Bone marrow (tissue), 2 donors: ENCODE measurements around the gene CD93.

Experiments used
- DNase-seq, 2 donors: peaks; one replicate each; lab custom pipeline; 2025; lab: John Stamatoyannopoulos, UW

CD93 gene

GRCh38 chr20:23082846-23083552 is 3.1 kb downstream of the CD93 start:
- DNase-seq = no peak

- DNase-seq = no peak
Measured at GRCh38 chr20:23081263-23081819, 4.8 kb downstream of the CD93 start.

DNA sequence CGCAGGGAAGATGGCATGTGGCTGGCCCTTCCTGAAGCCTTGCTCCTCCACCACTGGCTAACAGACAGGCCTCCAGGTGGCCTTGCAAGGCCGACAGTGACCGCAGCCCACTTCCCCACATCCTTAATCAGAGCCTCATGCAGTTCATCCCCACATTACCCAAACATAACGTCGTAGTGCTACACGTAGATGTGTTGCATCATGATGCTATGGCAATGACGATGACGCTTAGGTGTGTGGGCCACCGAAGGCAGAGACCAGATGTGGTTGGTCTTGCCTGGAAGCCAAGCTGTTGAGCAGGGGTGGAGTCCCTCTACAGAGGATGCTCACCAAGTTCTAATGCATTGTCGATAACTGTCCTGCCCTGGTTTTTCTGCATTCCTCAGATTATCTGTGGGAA is 5.6 kb downstream of the CD93 start:
- no peak for DNase-seq

- no peak for DNase-seq
Measured at GRCh38 chr20:23079926-23080325, 6.2 kb downstream of the CD93 start.

- DNase-seq = no peak
Measured at GRCh38 chr20:23079016-23079351, 7.1 kb downstream of the CD93 start.

GRCh38 chr20:23078351-23079015 is 7.6 kb downstream of the CD93 start:
- no peak for DNase-seq

DNA sequence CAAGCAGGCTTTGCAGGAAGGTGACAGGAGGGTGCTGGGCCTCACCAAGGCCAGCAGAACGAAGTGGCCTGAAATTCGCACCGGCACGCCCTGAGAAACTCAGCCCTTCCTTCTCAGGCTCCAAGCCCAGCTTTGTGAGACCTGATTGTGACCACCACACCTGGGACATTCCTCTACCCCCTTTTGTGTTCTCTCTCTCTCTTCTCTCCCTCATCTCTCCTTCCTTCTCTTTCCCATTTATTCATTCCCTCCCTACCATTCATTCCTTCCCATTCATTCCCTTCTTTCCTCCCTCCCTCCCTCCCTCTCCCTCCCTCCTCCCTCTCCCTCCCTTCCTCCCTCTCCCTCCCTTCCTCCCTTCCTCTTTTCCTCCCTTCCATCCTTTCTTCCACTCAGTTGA is 8.8 kb downstream of the CD93 start:
- DNase-seq = no peak

DNA sequence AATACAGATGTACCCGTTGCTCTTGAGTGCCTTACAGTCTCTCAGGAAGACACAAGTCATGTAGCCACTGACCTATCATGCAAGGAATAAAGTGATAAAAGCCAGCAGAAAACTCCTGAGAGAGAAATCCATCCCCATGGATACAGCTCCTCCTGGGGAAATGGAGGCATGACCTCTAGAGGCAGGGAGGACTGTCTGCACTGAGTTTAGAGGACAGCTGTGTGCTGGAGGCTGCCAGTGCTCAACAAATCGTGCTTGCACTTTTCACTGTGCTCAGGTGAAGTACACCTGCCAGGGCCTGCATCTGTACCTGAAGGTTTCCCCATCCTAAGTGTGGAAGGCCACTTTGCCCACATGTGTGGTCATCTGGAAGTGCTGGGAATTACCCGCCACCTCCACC is 12.1 kb downstream of the CD93 start:
- DNase-seq = no peak

DNA sequence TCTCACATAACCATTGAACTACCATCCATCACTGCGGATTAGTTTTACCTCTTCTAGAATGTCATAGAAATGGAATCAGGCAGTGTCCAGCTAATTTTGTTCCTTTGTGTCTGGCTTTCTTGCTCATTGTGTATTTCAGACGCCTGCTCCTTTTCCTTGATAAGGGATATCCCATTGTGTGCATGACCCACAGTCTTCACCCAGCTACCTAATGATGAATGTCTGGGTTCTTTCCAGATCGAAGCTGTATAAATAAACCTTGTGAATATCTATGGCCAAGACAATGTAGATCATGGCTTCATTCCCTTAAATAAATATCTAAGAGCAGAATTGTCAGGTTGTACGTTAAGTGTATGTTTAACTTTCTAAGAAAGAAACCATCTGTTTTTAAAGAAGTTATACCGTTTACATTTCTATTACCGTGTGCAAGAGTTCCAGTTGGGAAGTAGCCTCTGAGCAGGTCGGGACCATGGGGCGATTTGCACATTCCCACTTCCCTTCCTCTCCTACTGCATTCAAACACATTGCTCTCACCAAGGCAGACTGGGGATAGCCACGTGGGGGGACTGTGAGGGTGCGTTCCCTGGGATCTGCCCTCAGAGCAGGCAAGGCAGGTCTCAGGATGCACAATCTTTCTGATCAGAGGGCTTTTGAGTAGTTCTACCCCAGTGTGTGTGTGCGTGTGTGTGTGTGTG is 13.1 kb downstream of the CD93 start:
- DNase-seq = no peak

- no peak for DNase-seq
Measured at GRCh38 chr20:23071996-23072395, 14.1 kb downstream of the CD93 start.

GRCh38 chr20:23071398-23071797 is 14.7 kb downstream of the CD93 start:
- DNase-seq = no peak

DNA sequence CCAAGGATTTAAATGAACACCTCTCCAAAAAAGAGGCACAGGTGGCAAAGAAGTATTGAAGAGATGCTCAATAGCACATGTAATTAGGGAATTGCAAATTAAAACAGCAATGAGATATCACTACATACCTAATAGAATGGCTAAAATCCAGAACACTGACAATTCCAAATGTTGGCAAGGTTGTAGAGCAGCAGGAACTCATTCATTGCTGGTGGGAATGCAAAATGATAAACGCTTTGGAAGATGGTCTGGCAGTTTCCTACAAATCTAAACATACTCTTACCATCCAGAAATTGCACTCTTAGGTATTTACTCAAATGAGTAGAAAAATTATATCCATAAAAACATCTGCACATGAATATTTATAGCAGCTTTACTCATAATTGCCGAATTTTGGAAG is 17.0 kb downstream of the CD93 start:
- DNase-seq = no peak

DNA sequence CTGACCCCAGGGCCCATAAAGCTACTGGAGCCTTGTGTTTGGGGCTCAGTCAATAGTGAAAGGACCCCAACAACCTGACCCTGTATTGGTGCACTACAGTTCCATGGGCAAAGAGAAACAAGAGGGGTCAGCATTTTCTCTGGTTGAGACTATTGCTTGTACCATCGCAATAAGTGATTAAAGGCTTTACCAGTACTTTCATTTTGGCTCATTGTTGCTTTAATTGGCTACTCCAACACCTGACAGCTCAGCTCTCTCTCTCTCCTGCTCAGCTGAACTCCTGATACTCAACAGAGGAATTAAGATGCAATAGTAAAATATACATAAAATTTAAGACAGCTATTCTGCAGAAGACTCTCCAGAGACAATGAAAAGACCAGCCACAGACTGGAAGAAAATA is 17.8 kb downstream of the CD93 start:
- no peak for DNase-seq

DNA sequence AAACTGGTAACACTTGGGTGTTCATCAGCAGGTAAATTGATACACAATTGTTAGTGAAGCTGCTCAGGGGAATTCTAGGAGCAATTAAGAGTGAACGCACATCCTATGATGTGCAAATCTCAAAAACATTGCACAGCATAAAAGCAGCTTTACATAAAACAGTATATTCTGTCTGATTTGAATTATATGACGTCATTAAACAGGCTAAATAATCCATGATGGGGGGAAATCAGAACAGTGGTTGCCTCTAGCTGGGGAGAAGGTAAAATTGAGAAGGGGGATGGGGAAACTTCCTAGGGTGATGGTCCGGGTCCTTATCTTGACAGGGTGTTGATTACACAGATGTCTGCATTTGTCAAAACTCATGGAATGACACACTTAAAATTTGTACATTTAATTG is 19.4 kb downstream of the CD93 start:
- DNase-seq = no peak

DNA sequence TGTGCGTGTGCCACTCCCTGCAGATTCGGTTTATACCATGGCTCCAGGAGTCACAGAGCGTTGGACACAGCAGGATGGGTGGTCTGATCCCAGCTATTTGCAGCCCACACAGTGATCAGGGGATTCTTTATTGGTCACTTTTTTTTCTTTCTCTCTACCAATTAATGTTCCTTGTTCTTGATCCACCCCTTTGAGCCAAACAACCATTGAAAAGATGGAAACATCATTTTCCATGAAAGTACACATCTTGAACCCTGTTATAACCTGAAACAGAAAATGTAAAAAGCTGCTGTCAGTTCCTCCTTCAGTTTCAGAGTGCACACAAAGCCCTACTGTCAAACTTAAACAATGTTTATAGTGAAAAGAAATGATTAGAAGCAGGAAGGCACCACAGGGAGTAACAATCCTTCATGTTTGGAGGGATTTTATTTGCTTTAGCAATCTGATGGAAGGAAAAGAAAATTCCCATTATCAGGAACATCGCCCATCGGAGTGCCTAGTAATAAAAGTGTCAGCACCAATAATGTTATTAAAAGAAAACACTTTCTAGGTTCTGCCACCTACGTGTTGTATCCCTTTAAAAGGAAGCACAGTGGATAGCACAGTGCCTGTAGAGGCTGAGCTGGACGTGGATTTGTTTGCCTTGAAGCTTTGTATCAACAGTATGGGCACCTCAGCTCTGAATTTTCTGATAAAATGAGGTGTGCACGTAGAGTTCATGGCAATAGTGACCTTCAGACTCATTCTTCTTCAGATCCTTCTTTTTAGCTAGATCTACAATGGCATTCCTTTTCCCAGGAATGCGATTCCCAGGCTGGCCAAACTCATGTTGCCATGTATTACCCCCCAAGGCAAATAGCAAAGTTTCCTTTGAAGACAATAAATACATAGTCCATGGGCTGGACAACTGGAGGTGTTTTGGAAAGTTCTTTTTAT is 20.6 kb downstream of the CD93 start:
- no peak for DNase-seq

DNA sequence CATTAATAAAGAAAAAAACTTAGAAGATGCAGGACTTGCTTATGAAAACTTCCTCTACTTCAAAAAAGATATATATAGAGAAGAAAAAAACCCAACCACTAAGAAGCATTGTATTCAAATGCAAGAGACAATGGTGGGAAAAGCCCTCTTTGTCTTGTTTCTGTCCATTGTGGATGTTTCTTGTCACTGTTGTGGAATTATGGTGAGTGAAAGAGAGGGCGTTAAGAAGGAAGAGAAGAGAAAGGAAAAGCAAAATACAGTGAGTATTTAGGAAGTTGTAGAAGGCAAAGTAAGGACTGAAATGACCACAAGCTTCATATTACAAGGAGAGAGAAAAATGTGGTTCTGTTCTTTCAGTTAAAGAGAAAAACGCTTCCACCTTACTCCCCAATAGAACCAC is 22.5 kb downstream of the CD93 start:
- DNase-seq = no peak

- DNase-seq = no peak
Measured at GRCh38 chr20:23063168-23063567, 23.0 kb downstream of the CD93 start.

- DNase-seq = no peak
Measured at GRCh38 chr20:23062632-23063031, 23.5 kb downstream of the CD93 start.

- DNase-seq = peak in 1 of 2 donors; percentile 46
Measured at GRCh38 chr20:23061734-23062561, 24.2 kb downstream of the CD93 start.

GRCh38 chr20:23061262-23061661 is 24.9 kb downstream of the CD93 start:
- no peak for DNase-seq

DNA sequence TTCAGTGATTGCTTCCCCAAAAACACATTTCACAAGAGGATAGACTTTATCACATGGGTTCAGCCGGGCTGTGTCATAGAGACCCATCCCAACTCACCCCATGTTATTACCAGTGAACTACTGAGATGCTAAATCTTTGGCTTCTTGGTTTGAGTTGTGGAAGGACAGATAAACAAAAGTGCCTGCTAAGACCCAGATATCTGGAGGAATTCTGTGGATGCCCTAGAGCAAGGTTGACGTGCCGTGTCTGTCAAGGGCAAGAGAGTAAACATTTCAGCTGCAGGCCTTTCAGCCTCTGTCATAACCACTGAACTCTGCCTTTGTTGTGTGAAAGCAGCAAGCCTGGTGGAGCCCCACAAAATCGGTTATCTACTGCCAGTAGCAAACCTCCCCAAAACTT is 25.5 kb downstream of the CD93 start:
- no peak for DNase-seq
